ENCODE results near the gene LITAFD.
"Not testable (repeated sequence)": the region's sequence is repeated elsewhere in the genome, so short reads cannot be mapped to it uniquely, and the experiment has no call there.

Gene LITAFD

DNA sequence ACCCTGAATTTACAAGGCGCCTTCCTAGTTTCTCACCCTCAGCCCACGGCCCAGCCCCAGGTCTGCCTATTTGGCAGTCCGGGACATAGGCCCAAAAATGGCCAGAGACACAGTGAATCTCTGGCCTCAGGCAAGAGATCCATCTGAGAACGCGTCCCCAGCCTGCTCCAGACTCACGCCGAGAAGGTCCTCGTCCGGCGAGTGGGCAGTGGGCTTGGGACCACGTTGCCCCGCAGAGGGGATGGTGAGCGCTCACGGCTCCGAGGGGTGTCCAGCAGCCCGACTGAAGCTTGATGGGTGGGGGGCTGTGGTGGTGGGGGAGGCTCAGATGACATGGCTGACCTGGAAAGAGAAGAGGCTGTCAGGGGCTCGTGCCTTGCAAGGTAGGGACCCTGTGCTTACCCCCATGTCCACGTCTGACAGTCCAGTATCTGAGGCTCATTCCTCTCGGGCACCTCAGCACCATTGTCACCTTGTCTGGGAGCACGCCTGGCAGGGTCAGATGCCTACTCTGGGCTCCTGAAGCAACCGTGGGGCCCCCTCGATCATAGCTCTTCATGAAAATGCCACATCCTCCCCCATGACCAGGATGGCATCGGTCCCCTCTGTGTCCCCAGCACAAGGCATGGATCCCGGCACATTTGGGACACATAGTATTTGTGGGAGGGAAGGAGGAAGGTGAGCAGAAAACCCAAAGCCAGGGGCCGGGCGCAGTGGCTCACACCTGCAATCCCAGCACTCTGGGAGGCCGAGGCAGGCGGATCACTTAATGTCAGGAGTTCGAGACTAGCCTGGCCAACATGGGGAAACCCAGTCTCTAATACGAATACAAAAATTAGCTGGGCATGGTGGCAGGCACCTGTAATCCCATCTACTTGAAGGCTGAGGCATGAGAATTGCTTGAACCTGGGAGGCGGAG, 22.9 kb upstream of the LITAFD start:
- DNase-seq: no peak

DNA sequence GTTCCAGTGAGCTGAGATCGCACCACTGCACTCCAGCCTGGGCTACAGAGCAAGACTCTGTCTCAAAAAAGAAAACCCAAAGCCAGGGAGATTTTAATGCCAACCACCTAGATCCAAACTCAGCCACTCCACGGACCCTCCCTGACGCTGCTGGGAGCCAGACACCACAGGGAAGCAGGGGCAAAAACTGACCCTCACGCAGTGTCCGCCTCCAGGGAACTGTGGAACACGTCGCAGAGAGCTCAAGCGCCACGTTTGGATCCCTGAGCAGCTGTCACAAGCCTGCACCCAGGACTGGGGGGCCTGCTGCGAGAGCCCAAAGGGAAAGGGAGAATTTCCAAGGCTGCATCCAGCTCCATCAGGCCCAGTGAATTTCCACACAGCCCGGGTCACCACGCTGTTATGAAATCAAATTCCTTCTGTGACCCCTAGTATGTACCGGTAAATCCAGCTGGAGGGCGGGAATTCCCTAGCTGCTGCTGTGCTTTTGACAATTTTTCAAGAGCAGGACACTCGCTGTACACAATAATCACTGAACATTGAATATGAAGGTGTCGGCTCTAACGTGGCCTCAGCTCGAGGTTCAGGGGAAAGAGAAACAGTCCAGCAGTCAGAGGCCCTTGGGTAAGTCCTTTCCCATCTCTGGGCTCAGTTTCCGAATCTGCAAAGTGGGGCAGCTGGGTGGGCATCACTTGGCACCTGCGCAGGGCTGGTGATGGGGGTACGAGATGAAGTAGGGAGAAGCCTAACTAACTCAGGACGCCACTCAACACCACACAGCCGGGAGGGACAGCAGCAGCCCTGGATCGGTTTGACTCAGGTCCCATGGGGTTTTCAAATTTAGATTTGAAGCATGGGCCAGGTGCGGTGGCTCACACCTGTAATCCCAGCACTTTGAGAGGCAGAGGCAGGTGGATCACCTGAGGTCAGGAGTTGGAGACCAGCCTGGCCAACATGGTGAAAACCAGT, 22.0 kb upstream of the LITAFD start:
- no peak for DNase-seq

- no peak for DNase-seq
Measured at GRCh38 chr16:8861563-8862308, 20.4 kb upstream of the LITAFD start.

- DNase-seq: no peak
Measured at GRCh38 chr16:8862309-8863130, 19.6 kb upstream of the LITAFD start.

DNA sequence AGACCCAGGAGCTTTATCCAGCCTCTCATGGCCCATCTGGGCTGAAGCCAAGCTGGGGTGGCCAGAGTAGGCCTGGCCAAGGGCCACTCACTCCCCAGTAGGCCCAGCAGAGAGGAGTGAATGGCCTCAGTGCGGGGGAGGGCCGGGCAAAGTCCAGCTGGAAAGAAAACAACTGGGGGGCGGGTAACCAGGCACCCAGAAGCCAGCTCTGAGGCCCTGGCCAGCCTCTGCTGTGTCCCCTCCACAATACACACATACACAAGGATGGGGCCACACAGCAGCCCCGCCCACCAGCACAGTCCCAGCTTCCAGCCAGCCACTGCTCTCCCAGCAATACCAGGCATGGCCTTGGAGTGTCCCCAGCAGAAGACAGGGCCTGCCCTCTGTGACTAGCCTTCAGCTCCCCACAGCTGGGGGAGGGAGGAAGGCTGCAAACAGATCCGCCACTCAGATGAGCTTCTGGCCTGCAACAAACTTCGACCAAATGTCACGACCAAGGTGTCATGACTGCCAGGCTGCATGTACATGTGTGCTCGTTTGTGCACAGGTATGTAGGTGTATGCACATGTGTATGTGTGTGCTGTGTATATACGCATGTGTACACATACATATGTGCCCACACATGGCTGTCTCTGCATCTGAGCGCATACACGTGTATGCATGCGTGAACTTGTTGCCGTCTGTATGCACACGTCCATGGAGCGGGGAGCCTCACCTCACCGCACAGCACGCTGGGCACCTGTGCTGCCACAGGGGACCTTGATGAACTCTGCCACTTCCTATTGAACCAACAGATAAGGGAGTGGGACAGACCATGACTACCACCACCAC, 18.3 kb upstream of the LITAFD start:
- no peak for DNase-seq

DNA sequence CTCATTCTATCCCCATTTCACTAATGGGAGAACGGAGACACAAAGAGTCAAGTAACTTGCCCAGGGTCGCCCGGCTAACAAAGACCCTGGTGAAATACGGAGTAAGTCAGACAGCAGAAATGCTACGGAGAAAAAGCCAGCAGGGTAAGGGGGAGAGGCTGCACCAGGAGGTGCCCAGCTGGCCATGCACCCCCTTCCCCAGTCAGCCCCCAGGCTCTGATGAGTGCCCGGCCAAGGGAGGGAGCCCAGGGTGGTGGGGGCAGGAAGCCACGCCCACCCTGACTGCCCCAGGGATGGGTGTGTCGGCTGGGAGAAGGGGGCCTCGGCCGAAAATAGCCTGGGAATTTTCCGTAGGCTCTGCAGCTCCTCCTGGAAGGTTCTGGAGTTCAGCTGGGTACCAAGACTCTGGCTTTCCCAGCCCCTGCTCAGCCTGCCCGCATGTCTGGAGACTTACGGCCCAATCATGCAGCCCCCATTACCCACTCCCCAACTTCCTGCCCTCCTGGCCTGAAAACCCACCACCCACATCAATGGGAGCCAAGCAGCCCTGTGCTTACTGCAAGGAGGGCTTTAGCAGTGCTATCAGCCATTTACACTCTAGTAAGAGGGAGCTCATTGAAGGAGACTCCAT, 17.6 kb upstream of the LITAFD start:
- no peak for DNase-seq

DNA sequence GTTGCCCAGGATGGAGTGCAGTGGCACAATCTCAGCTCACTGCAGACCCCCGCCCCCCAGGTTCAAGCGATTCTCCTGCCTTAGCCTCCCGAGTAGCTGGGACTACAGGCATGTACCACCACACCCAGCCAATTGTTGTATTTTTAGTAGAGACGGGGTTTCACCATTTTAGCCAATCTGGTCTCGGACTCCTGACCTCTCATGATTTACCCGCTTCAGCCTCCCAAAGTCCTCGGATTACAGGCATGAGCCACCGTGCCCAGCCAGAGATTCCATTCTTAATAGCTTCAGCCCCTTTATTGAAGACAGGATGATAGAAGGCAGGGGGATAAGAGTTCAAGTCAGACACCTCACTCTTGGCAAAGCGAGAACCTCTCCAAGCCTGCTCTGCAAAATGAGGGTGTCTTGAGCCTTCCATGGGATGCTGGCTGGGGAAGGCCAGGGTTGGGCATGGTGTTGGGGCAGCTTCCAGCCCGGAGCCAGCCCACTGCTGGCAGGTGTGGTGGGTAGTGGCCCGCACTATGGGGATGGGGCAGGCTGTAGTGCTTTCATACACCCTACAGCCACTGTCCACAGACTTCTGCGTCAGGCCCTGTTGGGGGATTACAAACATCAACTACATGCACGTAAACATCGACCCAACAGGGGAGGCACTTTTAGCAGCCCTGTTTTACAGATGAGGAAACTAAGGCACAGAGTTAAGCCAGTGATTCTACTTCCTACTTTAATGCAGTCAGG, 16.8 kb upstream of the LITAFD start:
- no peak for DNase-seq

- DNase-seq: no peak
Measured at GRCh38 chr16:8866118-8866883, 15.8 kb upstream of the LITAFD start.

DNA sequence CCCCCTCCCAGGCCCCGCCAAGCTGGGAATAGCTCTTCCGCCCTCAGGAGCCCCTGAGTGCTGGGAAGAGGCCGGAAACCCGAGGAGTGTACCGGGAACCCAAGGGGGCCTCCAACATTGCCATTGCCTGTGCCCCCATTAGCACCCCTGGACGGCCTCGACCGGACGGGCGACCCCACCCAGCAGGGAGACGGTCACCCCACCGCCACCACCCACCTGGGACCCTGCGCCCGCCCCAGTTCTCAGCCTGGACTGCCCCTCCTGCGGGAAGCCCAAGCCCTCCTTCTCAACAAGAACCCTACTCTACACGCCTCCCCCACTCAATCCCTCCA, 15.3 kb upstream of the LITAFD start:
- no peak for DNase-seq

DNA sequence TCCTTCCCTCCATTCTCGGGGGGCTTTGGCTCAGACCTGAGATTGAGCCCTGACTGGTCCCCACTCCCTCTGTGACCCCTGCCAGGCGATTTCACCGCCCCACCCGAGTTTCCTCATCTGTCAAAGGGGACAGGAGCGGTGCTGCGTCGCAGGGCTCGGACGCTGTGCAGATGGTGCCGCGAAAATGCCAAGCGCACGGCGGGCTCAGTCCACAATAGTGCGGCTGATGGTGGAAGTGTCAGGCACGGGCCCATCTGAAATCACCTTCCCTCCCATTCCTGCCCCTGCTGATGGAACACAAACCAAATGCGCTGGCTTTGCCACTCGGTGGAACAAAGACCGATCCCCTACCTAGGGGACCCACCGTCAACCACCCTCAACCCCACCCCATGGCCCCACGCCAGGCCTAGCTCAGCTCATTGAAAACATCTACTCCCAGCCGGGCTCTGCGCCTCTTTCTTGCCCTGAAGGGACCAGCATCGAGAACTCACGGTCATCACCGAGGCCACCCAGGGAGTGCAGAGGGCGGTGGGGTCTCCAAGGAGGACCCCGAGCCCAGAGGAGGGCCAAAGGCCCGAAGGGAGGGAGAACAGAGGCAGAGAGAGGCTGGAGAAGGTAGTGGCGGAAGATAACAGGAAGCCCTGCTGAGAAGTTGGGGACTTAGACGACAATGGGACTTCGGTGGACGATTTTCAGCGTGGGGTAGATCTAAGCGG, 14.8 kb upstream of the LITAFD start:
- peak; percentile 33 for DNase-seq

DNA sequence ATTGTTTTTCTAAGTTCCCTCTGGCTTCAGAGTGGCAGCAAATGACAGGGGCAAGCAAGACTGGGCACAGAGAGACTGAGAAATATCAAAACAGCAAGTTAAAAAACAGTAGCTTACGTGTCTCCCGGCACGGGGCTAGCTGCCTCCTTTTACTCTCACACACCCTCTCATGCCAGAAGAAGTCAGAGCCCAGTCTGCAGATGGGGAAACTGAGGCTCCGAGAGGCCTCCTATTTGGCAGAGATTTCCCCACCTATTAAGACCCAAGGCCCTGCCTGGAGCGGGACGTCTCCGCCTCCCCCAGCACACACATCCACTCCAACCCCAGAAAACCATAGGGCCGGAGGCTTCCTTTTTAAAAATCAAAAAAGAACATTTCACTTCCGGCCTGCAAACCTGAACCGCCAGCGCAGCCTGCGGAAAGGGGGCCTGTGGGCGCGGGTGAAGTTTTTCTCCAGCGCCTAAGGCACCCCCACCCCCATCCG, 14.2 kb upstream of the LITAFD start:
- DNase-seq: no peak

- peak; percentile 97 for DNase-seq
Measured at GRCh38 chr16:8868416-8869211, 13.5 kb upstream of the LITAFD start, which contains the start of gene CARHSP1. CARHSP1 (minus strand) TSS chr16:8869006; CDS start chr16:8859328, 9,678 bp downstream.

GRCh38 chr16:8869212-8869987, 12.8 kb upstream of the LITAFD start:
- no peak for DNase-seq

DNA sequence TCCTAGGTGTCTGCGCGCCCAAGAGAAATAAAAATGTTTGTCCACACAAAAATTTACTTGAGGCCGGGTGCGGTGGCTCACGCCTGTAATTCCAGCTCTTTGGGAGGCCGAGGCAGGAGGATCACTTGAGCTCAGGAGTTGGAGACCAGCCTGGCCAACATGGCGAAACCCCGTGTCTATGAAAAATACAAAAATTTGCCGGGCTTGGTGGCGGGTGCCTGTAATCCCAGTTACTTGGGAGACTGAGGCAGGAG, 12.2 kb upstream of the LITAFD start:
- not testable (repeated sequence) for DNase-seq

GRCh38 chr16:8872071-8872470, 10.1 kb upstream of the LITAFD start:
- no peak for DNase-seq

DNA sequence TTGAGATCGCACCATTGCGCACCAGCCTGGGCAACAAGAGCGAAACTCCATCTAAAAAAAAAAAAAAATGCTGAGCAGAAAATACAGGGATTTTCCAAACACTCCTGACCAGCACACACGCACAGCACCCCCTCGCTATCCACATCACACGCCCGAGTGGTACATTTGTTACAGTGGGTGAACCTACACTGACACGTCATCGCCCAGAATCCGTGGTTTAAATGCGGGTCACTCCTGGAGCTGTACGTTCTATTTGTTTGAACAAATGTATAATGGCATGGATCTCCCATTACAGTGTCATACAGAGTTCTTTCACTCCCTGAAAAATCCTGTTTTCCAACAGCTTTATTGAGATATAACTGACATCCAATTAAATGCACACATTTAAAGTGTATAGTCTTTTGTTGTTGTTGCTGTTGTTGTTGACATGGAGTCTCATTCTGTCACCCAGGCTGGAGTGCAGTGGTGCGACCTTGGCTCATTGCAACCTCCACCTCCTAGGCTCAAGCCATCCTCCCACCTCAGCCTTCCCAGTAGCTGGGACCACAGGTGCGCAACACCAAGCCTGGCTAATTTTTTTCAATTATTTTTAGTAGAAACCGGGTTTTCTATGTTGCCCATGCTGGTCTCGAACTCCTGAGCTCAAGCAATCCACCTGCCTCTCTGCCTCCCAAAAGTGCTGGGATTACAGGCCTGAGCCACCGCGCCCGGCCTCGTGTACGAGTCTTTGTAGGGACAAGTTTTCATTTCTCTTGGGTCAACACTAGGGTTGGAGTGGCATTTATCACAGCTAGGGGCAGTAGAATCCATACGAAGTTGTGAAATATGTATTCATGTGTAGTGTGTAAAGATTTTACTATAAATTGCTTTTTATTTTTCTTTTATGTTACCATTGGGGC, 8.9 kb upstream of the LITAFD start:
- DNase-seq: no peak
